ENCODE results near the gene HPDL. TPM values are rescaled to one million over a fixed set of nuclear protein-coding genes. Genes with fewer than 3 reads are reported as not detected.

The HPDL gene
- total RNA-seq, 1 donor from 2014 or later: 8.0 TPM

DNA sequence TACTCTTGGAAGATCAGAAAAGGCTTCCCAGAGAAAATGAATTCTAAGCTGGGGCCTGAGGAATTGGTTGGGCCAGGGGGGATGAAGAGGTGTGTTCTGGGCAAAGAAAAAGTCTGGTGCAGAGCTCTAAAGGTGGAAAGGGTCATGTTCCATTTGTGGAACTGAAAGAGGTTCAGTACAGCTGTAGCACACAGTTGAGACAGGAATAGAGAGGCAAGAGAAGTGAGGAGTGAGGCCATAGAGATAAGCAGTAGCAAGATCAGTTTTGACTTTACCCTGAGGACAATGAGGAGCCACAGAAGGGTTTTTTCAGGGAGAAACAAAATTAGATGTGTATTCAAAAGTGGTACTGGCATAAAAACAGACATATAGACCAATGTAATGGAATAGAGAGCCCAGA lies 43.9 kb downstream of the HPDL start:
- Mint-ChIP-seq H3K36me3 (no peaks in the 10 kb centered on the region), H3K4me3 (no peak overlapping the region), H3K4me1 (ENCODE audit: unreplicated experiment) (no peaks in the 10 kb centered on the region), H3K27ac (no peak overlapping the region), H3K9me3 (no peaks in the 10 kb centered on the region), H3K27me3 (no peaks in the 10 kb centered on the region)
- TF ChIP-seq, protein P1, sequence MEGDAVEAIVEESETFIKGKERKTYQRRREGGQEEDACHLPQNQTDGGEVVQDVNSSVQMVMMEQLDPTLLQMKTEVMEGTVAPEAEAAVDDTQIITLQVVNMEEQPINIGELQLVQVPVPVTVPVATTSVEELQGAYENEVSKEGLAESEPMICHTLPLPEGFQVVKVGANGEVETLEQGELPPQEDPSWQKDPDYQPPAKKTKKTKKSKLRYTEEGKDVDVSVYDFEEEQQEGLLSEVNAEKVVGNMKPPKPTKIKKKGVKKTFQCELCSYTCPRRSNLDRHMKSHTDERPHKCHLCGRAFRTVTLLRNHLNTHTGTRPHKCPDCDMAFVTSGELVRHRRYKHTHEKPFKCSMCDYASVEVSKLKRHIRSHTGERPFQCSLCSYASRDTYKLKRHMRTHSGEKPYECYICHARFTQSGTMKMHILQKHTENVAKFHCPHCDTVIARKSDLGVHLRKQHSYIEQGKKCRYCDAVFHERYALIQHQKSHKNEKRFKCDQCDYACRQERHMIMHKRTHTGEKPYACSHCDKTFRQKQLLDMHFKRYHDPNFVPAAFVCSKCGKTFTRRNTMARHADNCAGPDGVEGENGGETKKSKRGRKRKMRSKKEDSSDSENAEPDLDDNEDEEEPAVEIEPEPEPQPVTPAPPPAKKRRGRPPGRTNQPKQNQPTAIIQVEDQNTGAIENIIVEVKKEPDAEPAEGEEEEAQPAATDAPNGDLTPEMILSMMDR (conservative IDR thresholded peaks at IDR 0.05): no peak
- DNase-seq (ENCODE audit: extremely low spot score, unreplicated experiment): no peak

DNA sequence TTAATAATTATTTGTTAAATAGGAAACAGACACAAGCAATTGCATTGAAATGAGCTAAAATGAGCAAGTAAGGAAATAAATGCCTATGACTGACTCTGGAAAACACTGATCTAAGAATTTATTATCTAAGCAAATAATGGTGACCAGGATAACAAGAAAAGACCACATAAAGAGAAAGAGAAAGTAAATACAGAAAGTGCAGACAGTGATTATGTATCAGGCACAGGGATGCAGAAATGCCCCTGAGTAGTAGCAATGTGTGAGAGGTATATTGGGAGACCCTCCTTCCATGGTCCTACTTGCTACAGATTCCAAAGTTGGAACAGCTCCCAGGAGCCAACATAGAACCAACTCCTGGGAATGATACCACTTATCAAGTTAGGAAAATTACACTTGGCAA lies 46.9 kb downstream of the HPDL start:
- H3K9me3 Mint-ChIP-seq: no peaks in the 10 kb centered on the region
- H3K27ac Mint-ChIP-seq: no peak overlapping the region
- DNase-seq (ENCODE audit: extremely low spot score, unreplicated experiment): no peak
- H3K36me3 Mint-ChIP-seq: no peaks in the 10 kb centered on the region
- no peak overlapping the region for H3K4me3 Mint-ChIP-seq
- H3K27me3 Mint-ChIP-seq: no peaks in the 10 kb centered on the region
- H3K4me1 Mint-ChIP-seq (ENCODE audit: unreplicated experiment): no peaks in the 10 kb centered on the region
- TF ChIP-seq, protein P1 (conservative IDR thresholded peaks at IDR 0.05): no peak

DNA sequence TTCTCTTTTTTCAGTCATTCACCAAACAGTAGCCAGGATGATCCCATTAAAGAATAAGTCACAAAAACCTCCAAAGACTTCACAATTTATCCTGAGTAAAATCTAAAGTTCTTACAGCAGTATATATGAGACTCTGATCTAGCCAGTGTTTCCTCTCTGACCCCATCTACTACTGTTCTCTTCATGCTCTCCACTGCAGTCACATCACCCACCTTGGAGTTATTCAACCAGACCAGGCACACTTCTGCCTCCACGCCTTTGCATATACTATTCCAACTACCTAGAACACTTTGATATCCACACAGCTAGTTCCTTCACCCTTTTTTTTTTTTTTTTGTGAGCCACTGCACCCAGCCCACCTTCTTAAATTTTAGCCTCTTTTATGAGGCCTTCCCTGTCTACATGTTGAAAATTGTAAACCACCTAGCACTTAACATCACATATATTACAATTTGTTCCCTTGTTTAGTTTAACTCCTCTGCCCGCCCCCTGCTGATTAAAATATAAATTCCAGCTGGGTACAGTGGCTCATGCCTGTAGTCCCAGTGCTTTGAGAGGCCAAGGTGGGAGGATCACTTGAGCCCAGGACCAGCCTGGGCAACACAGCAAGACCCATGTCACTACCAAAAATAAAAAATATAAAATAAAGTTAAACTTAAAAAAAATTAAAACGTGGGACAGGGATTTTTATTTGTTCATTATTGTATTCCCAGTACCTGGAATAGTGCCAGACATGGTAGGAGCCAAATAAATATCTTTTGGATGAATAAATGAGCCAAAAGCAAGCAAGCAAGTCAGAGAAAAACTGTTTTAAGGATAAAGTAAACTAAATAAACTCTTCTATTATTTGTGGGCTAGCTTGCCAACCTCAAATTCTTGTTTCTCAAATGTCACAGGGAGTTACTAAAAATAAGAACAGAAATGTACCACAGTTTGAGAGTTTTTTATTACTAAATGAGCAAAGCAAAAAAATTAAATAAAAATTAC lies 48.7 kb downstream of the HPDL start:
- Mint-ChIP-seq H3K27ac (no peak overlapping the region), H3K9me3 (no peaks in the 10 kb centered on the region), H3K4me3 (no peak overlapping the region), H3K4me1 (ENCODE audit: unreplicated experiment) (no peaks in the 10 kb centered on the region), H3K27me3 (no peaks in the 10 kb centered on the region), H3K36me3 (no peaks in the 10 kb centered on the region)
- no peak for DNase-seq (ENCODE audit: extremely low spot score, unreplicated experiment)
- TF ChIP-seq, protein P1 (conservative IDR thresholded peaks at IDR 0.05): no peak

DNA sequence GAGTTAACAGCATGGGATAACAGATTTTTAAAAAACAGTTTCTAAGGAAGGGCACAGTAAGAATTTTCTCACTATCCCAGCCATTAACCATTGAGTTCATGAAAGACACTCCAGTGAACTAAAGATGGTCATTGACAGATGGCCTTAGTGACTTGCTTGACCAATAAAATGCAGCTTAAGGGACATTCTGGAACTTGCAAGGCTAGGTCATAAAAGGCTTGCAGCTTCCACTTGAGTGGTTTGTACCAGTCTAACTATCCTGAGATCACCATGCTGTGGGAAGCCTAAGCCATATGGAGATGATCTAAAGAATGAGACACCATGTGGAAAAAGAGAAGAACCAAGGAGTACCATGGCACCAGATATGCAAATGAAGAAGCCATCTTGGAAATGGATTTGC lies 51.5 kb downstream of the HPDL start:
- no peak overlapping the region for H3K27ac Mint-ChIP-seq
- H3K9me3 Mint-ChIP-seq: no peaks in the 10 kb centered on the region
- no peaks in the 10 kb centered on the region for H3K36me3 Mint-ChIP-seq
- no peaks in the 10 kb centered on the region for H3K4me1 Mint-ChIP-seq (ENCODE audit: unreplicated experiment)
- no peaks in the 10 kb centered on the region for H3K27me3 Mint-ChIP-seq
- no peak for DNase-seq (ENCODE audit: extremely low spot score, unreplicated experiment)
- no peak overlapping the region for H3K4me3 Mint-ChIP-seq
- TF ChIP-seq, protein P1 (conservative IDR thresholded peaks at IDR 0.05): no peak

Other genes with a start within 250 kb of the HPDL start
- 1.9 and 2.7 TPM in 2 replicates for gene ZSWIM5, start 120.3 kb upstream of the HPDL start, total RNA-seq (ENCODE audit: low replicate concordance)
- 10.4 and 12.6 TPM in 2 replicates for gene TOE1, start 13.3 kb downstream of the HPDL start, total RNA-seq (ENCODE audit: low replicate concordance)
- 24.5 and 61.3 TPM in 2 replicates for gene MUTYH, start 13.5 kb downstream of the HPDL start, total RNA-seq (ENCODE audit: low replicate concordance)
- gene TESK2, start 164.3 kb downstream of the HPDL start, total RNA-seq (ENCODE audit: low replicate concordance): 6.7 and 7.9 TPM in 2 replicates
- 1.0 and 2.0 TPM in 2 replicates for gene CCDC163, start 173.2 kb downstream of the HPDL start, total RNA-seq (ENCODE audit: low replicate concordance)
- 8.0 and 12.7 TPM in 2 replicates for gene MMACHC, start 173.4 kb downstream of the HPDL start, total RNA-seq (ENCODE audit: low replicate concordance)
- 255 and 335 TPM in 2 replicates for gene PRDX1, start 195.0 kb downstream of the HPDL start, total RNA-seq (ENCODE audit: low replicate concordance)
- gene AKR1A1, start 223.9 kb downstream of the HPDL start, total RNA-seq (ENCODE audit: low replicate concordance): 179 and 185 TPM in 2 replicates